ENCODE data around the gene CDHR2.

CDHR2 gene

DNA sequence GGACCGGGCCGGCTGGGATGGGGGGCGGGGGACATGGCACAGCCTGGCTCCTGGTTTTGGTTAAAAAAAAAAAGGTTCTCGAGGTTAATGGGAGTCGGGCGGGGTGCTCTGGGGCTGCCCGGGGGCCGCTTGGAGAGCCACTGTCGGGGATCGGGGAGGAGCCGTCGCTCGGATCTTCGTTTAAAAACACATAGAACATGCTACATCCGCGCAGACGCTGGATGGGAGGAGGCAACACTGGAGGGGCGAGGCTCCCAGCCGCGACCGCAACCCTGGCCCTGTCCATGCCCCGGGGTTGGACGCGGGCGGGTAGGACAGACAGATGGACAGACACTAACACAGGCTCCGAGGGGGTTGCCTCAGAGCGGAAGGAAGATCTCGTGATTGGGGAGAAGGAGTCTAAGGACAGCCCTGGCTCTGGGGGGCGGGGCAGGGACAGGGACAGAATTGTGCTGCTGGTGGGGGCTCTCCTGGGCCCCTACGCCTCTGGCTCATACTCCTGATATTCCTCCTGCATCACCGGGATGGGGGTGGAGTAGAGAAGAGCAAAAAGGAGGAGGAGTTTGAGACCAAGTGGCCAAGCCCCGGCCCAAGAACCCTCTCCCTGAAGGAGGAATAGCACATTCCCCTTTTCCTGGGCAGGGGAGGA lies 71.3 kb downstream of the CDHR2 start:
- no peak for DNase-seq (ENCODE audit: low read depth)

DNA sequence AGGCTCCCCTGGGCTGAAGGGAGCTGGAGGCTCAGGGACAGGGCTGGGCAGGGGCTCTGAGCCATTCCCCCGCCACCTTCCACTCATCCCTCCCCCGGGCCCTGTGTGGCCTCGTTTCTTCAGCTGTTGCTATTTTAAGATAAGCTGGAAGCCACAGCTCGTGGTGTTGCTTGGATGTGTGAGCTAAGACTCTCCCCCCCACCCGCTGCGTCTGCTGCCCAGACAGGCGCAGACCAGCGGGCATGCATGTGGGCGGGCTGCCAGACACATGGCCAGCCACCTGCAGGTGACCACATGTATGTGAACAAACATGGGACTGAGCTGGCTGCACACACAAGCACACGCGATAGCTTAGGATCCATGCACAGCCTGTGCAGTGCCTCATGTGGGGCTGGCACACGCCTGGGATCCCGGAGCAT lies 72.5 kb downstream of the CDHR2 start:
- DNase-seq (ENCODE audit: low read depth), result no peak

DNA sequence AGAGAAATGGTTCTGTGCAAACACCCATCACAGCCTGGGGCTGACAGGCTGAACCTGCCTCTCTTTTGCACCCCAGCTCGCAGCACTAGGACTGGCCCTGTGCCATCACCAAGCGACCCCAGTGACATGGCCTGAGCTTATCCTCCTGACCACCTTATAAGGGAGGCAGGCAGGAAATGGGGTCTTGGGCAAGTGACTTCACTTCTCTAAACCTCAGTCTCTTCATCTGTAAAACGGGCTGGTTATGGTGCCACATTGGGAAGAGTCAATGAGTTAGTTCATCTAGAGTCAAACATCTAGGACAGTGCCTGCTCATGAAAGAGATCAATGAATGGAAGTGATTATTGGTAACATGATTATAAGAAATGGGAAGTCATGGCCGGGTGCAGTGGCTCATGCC lies 75.0 kb downstream of the CDHR2 start:
- DNase-seq (ENCODE audit: low read depth), result no peak

DNA sequence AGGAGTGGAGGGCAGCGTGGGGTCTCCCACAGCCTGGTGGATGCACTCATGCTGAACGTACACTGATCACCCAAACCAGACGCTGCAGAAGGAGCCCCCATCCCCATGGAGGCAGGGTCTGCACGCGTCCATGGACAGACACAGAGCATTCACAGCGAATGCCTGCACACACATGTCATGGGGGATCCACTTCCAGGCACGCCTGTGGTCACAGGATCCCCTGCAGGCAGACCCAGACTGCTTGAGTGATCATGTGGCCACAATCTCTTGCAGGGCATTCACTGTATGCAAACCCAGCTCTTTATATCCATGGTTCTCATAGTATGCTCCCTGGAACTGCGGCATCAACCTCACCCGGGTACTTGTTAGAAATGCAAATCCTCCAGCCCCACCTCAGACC lies 75.8 kb downstream of the CDHR2 start:
- DNase-seq (ENCODE audit: low read depth), result no peak

DNA sequence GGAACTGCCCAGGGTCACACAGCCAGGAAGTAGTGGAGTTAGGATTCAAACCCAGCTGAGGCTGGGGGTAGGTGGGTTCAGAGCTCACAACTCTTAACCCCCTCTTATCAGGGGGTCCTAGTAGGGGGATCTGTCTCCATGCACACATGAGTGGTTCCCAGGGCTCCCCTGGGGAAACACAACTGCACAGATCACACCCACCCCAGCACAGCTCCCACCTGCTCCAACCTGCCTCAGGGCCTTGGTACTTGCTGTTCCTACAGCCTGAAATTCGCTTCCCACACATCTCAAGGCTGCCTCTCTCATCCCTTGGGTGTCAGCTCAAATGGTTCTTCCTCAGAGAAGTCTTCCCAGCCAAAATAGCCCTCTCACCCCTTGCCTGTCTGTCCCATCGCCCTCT lies 76.4 kb downstream of the CDHR2 start:
- no peak for DNase-seq (ENCODE audit: low read depth)

DNA sequence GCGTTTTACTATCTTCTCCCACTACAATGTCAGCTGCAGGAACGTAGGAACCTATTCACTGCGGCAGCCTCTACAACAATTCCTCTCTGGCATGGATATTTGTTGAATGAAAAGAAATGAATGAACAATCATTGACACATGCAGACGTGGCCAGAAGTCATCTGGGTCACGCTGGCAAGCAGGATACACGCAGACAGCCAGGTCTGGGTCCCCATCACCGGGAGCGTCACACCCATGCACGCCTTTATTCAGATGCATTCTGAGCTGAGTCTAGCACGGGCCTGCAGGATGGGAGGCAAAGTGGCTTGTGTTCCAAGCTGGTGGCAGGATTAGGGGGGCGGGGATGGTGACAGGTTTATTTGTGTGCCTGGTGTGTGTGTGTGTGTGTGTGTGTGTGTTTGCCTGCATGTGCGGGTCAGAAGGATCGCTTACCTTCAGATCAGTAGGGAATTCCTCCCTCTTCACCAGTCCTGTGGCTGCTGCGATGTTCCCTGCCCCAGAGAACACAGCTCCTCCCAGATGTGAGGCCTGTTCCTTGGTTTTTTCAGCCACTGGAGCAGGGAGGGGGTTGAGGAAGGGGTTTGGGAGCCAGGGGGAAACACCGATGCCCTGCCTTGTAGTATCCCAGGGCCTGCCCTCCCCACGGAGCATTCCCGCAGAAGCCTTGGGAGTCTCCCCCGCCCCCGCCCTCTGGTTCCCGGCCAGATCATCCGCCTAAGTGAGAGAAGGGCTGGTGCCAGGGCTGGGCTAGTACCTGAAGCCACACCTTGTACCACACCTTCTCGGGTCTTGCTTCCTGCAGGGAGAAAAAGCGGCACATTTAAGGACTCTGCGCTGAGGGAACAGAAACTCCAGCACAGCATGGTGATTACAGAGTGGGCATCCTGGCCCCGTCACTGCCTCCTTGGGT lies 77.1 kb downstream of the CDHR2 start:
- no peak for DNase-seq (ENCODE audit: low read depth)

DNA sequence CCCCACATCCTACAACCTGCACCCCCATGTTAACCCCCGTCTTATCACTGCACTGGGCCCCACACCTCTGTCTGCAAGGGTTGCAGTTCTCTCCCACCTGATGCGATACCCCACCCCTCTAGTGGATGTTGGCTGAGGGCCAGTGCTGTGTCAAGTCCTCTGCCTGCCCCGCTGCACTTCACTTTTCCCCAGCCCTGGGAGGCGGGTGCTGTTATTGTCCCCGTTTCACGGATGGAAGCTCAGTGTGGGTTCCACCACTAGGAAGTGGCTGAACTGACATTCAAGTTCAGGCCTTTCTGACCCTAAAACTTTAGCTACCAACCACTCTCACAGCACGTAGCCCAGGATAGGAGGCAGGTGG lies 77.7 kb downstream of the CDHR2 start:
- no peak for DNase-seq (ENCODE audit: low read depth)

DNA sequence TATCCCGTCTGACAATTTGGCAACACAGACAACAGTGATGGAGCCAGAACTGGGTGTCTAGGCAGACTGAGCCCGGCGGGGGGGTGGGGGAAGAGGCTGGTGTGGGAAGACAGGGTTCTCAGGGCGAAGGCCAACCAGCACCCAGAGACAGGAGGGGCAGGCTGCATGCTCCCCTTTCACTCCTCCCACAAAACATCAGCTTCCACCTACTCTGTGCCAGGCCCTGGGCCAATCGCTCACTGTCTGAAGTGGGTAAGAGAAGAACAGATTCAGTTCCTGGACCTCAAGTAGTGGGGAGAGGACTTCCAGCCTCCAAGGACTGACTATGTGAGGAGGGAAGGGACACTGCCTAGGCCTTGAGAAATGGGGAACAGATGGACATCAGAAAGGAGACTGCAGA lies 78.4 kb downstream of the CDHR2 start:
- no peak for DNase-seq (ENCODE audit: low read depth)

DNA sequence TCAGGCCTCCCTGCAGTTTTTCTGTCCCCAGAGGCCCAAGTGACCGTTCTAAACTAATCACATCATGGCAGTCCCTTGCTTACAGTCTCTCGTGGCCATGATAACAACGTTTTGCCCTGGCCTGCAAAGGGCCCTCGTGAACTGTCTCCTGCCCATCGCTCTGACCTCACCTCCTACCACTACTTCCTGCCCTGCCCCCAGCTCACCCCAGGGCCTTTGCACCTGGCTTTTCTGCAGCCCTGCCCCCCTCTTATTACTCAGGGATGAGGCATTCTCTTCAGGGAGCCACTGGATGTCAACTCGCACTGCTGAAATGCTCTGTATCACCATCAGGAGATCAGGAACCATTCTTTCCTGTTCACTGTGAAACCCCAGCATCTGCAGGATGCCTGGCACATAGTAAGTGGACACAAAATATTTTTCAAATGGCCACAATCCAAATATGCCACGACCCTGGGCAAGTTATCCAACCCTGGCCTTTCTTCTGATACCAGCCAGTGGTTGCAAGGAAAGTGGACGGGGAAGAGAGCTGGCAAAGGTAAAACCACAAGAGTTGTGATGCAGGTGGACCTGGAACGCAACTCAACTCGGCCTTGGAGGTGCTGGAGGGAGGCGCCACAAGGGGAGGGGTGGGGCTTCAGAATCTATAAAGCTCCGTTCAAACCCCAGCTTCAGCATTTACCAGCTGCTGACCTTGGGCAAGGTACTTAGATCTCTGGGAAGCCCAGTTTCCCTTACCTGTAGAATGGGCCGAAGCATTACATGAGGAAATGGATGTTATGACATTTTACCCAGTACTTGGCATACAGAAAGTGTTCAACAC lies 79.5 kb downstream of the CDHR2 start:
- DNase-seq (ENCODE audit: low read depth), result no peak

DNA sequence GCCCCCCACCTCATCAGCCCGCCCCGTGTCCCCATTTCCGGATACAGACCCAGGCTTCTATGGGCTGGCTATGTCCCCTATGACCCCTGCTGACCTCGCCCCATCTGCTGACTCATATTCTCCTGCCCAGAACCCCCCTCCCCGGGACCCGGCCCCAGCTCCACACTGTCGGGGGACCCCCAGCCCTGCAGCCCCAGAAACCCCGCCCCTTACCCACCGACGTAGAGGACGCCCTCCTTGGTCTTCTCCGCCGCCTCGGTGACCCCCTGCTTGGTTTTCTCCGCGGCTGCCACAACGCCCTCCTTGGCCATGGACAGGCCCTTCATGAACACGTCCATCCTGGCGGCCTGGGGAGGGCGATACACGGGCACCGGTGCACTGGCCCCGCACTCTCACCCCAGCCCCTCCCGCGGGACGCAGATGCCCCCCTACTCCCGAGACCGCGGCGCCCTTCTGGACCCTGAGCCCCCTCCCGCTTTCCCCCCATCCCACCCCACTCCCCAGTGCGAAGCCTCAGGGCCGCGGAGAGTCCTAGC lies 80.2 kb downstream of the CDHR2 start:
- DNase-seq (ENCODE audit: low read depth), result no peak

DNA sequence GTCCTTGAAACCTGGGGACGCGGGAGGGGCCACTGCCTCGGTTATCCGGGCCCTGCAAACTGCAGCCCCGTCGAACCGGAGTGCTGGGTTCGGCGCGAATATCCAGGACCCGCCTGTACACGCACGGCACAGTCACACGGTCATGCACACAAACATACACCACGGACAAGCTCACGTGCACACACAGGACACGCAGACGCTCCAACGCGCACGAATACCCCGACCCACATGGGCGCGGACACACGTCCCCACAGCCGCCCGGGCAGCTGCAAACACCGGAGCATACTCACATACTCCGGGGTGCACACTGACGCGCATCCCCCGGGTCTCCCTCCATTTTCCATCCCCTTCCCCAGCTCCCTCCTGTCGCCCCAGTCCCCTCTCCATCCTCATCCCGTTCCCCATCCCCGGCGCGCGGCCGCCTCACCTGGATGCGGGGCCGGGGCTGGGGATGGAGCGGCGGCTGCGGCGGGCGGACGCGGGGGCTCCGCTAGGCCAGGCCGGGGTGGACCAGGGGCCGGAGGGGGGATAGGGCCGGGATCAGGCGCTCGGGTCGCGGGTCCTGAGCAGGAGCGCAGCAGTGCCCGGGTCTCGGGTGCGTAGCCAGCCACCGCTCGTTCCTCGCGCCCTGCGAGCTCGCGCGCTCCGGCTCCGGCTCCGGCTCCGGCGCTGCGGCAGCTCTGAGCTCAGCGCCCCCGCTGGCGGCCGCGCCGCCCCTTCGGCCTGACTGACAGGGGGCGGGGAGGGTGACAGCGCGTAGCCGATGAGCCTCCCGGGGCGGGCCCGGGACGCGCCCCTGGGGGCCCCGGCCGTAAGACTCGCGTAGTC lies 80.9 kb downstream of the CDHR2 start, which contains the start of the genes EIF4E1B and SNCB:
TSS of gene EIF4E1B (plus strand) at position 823 of the 828 bp plus-strand sequence. CDS start 12,113 bp downstream, outside the sequence.
TSS of gene SNCB (minus strand) at position 682 of the 828 bp plus-strand sequence. CDS start 880 bp downstream, outside the sequence.
- DNase-seq (ENCODE audit: low read depth), result no peak

DNA sequence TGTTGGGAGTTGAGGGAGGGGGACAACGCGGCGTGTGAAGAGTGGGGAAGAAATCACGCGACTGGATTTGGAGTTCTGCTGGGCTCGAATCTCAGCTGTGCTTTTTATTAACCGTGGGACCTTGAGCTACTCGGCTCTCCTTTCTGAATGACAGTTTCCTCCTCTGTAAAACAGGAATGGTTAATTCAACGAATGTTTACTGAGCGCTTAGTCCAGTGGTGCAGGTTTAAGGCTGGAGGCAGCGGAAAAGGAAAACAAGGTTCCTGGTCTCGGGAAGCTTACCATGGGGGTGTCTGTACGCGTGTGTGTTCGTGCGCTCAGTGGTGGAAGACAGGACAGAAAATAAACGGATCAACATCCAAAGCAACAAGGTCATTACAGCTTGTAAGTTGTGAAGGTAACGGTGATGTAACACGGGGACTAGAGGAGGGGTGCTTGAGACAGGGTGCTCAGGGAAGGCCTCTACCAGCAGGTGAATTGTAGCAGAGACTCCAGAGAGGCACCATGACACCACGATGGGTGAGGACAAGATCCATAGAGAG lies 81.6 kb downstream of the CDHR2 start:
- no peak for DNase-seq (ENCODE audit: low read depth)

DNA sequence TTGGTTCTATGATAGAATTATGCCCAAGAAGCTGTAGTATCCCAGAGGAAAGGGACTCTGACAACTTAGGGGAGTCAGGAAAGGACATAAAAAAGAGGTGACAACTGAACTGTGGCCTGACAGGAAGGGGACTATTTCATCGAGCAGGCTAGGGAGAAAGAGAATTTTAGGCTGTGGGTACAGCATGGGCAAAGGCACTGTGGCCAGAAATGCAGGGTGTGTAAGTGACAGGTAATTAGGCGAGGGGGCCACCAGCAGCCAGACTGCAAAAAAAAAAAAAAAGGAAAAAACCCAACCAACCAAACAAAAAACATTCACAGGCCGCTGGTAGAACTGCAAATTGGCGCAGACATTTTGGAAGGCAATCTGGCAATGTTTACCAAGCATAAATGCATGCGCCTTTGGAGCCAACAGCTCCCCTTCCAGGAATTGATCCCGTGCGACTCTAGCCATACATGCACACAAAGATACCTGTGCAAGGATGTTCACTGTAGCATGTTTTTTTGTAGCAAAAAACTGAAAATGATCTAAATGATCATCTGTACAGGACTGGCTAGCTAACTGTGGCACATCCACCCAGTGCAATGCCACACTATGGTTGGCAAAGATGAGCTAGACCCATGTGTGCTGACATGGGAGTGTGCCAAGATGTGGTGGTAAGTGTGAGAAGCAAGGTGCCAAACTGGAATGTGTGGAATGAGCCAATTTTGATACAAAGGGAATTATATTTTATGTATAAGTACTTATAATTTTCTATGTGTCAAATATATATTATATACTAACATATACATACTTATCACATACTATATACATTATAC lies 82.5 kb downstream of the CDHR2 start:
- no peak for DNase-seq (ENCODE audit: low read depth)

DNA sequence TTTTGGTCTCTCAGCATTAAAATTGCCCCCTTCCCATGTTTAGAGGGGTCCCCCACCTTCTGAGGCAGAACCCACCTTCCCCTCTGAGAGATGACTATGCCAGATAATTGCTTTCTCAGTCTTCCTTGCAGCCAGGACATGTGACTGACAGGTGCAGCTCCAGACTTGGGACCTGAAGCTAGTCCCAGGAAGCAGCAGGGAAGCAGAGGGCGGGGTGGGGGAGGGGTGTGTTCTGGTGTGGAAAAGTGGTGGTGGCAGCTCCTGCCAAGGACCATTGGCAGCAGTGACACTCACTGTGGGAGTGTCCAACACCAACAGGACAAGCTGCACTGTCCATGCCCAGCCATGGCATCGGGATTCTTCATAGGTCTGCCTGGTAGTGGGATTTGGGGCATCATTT lies 83.6 kb downstream of the CDHR2 start:
- DNase-seq (ENCODE audit: low read depth), result no peak

DNA sequence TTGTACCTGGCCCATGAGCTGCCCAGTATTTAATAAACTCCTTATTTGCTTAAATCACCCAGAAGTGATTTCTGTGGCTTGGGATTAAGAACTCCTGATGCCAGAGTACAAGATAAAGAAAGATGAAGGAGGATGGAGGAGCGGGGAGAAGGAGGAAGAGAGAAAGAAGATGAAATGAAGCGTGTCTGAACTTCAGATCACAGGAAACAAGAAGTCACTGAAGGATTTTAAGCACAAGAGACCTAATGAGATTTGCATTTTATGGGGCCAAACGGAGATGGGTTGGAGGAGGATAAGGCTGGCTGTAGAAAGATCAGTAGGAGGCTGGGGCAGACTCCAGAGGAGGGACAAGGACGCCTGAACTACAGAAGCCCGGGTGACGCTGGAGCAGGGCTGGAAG lies 84.5 kb downstream of the CDHR2 start:
- DNase-seq (ENCODE audit: low read depth), result no peak

DNA sequence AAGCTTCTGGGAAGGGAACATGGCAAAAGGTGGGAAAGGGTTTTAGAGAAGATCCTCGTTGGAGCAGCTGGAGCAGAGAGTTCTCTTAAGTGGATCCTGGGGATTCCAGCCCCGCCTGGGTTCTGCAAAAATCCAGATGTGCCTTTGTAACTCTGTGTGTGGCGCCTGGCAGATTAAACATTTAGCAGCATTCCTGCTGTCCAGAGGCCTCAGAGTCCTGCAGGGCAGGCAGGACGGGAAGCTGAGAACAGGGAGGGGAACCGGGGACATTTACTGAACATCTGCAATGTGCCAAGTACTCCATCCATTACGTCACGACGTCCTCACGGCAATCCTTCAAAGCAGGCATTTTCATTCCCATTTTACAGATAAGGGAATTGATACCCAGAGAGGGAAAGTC lies 87.3 kb downstream of the CDHR2 start:
- no peak for DNase-seq (ENCODE audit: low read depth)

DNA sequence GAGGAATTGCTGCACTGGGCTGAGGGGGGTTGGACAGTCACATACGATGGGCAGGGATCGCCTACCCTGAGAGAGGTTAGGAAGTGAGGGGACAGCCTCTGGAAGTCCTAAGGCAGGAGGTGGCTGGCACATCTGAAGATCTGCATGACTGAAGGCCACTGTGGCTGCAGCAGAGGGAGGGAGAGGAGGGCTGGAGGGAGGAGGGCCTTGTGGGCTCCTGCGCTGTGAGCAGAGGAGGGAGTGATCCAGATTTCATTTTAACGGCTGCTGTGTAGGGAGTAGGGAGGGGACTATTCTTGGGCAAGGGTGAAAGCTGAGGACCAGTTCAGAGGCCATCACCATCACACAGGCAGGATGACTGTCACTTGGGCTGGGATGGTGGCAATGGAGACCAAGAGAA lies 88.4 kb downstream of the CDHR2 start:
- no peak for DNase-seq (ENCODE audit: low read depth)

DNA sequence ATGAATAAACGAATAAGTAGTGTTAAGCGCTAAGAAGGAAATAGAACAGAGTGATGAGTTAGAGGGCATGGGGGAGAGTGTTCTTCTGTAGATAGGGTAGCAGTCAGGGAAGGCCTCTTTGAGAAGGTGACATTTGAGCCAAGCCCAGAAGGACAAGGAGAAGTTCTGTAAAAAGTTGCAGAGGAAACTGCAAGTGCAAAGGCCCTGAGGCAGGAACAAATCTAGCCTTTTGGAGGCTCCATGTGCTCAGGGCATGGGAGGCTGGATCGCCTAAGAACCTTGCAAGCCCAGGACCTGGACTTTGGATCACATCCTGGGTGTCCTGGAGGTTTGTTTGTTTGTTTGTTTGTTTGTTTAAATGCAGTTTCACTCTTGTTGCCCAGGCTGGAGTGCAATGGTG lies 89.3 kb downstream of the CDHR2 start:
- DNase-seq (ENCODE audit: low read depth), result no peak

DNA sequence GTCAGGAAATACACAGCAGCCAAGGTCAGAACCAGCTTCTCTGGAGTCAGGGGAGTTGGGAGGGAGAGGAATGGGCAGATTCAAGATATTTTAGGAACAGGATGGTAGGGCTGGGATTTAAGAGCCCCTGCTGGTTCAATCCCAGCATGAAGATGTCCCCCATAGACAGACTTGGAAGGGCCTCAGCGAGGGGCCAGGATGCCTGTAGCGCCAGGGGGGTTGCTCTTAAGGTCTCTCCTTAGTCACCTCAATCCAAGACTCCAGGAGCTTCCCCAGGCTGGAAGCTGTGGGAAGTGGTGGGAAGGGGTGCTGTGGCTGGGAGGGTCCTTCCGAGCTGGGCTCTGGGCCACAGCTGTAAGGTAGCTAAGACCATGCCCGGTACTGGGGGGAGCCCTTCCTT lies 90.1 kb downstream of the CDHR2 start:
- DNase-seq (ENCODE audit: low read depth), result no peak

DNA sequence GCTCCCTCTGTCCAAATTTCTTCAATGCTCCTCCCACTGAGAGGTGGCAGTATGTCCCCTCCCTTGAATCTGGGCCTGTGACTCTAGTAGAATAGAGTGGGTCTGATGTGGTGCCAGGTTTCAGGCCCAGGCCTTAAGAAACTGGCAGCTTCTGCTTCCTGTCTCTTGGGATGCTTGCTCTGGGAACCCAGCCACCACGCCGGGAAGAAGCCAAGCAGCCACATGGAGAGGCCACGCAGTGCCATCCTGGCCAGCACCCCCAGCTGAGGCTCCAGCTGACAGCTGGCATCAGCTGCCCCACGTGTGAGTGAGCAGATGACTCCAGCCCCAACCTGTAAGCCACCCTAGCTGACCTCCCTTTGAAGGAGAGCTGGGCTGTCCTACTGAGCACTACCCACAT lies 90.8 kb downstream of the CDHR2 start:
- no peak for DNase-seq (ENCODE audit: low read depth)

All from activated T-helper 1 cell treated with Interleukin-2 at 50 U/mL for 16 hours (primary cell).